Activated CD8-positive, alpha-beta memory T cell treated with anti-CD3 and anti-CD28 coated beads for 1 hour (primary cell): ENCODE measurements around the gene CRIP3.

ENCODE experiments used
- DNase-seq, 2 donors: peaks; one replicate each; pipeline ENCODE4 v3.0.0-alpha.2; 2020; ENCODE audit warnings: low read depth in 1 of 2; ENCODE audit errors: extremely low read depth in 1 of 2

Gene CRIP3

DNA sequence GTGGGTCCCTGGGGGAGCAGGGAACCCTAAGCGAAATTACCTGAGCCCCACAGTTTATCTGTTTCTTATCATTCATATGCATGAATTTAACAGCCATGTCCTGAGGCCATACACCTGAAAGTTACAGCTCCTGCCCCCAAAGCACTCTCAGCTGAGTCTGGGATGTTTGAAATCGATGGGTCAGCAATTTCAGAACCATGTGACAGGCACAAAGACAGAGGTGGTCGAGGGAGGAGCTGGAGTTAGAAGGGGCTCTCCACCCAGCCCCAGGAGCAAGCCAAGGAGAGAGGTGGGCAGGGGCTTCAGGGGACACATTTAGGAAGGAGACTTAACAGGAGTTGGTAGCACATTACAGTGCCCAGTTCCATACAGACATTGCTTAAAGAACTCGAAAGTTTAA lies 50.4 kb downstream of the CRIP3 start:
- DNase-seq: no peak

DNA sequence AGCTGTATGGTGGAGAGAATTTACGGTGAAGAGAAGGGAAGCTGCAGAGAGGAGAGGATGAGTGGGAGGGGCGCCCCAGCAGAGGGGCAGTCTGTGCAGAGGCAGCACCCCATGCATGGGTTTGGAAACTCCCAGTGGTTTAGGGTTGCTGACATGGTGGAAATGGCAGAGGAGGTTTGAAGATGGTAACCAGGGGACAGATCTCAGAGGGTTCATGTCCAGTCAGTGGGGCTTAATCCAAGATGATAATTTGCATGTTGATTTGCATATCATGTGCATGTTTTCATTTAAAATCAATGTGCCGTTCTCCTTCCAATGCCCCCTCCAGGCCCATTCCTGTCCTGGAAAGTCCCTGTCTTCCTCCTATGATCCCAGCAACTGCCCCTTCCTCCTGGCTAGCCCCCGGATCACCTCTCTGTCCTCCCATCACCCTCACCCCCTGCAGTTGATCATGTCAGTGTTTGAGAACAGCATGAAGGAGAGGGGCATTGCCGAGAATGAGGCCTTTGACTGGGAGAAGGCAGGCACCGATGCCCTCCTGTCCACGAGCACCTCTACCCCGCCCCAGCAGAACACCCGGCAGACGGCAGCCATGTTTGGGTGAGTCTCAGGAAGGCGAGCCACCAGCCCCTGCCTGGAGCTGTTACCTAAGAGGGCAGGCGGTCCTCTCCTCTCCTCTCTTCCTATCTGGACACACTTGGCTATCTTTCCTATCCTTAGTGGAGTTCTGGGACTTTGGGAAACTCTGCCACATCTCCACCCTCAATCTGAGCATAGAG lies 51.1 kb downstream of the CRIP3 start:
- DNase-seq: no peak

- DNase-seq: no peak
Measured at GRCh38 chr6:43256670-43257366, 51.8 kb downstream of the CRIP3 start.
